Measurements from ENCODE around the gene SERPINA4. TPM values are rescaled to one million over a fixed set of nuclear protein-coding genes. Genes with fewer than 3 reads are reported as not detected.

SERPINA4 gene
- polyA plus RNA-seq, 4 donors = 1.2 to 1.6 (median 1.4) TPM

- no peak for DNase-seq (ENCODE audit: low read depth in 4 of 4, low spot score in 3 of 4)
Measured at GRCh38 chr14:94542111-94542810, 19.0 kb upstream of the SERPINA4 start.

DNA sequence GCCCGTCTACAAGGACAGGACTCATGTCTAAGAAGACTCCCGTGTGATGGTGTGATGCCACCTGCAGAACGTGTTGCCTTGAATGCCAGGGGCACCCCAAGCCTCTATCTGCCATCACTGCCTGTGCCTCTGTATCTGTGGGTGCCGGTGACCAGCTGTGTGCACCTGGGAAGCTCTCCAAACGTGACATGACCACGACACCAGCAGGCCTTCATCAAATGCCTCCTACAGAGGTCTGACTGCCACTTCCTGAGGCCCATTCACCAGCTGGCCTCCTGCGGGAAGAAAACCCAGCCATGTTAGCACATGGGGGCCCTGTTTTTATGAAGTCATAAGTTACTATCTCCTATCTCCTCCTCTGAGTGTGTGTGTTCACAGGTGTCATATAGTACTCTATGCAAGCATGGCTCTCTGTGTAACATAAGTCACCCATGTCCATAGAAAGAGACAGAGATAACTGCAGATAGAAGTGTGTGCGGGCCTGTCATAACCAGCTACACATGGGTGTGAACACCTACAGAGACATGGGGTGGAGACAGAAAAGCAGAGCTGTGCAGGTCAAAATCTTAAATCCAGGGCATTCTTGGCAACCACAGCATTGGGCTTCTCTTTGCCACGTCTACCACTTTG is 18.3 kb upstream of the SERPINA4 start:
- DNase-seq (ENCODE audit: low read depth in 4 of 4, low spot score in 3 of 4) = no peak

DNA sequence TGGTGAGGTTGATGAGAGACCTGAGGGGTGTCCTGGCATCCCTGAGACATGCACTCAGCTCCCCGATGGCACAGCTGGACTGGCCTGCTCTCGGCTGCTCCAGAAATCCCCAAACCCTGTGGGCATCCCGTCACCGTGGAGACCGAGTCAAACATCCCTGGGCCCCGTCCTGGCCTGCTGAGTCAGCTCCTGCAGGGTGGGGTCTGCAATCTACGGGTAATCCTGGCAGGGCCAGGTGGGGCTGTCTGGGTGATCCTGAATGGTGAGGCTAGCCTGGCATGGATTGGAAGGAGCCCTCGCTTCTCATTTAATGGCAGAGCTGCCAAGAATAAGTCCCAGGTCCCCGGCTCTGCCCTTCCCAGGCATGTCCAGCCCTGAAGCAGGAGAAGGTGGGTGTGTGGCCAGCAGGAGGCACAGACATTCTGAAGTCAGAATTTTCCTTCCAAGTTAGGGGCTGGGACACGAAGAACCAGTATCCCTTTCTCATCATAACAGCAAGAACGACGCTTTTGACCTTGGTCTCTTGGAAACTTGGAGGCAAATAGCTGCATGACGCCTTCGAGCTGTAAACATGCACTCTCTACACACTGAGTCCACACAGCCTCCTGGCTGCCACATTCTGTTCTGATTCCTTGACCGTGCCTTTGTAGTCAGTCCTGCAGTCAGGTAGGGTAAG is 17.7 kb upstream of the SERPINA4 start:
- no peak for DNase-seq (ENCODE audit: low read depth in 4 of 4, low spot score in 3 of 4)

DNA sequence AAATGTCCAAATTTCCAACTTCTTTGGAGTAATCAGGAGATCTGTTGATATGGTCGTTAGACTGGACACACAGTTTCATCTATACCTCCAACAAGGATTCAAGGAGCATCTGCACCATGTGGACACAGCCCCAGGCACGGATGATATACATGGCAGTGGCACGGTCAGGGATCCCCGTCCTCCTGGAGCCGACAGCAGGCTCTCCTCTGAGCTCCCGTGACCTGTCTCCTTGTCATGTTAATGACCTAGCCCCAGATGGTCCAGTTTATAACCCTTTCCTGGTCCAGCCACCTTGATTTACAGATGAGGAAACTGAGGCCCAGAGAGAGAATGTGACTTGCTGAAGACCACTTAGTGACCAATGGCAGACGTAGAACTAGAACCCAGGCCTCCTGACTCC is 16.5 kb upstream of the SERPINA4 start:
- no peak for DNase-seq (ENCODE audit: low read depth in 4 of 4, low spot score in 3 of 4)

- no peak for DNase-seq (ENCODE audit: low read depth in 4 of 4, low spot score in 3 of 4)
Measured at GRCh38 chr14:94545131-94545841, 16.0 kb upstream of the SERPINA4 start.

GRCh38 chr14:94547151-94547680 is 14.0 kb upstream of the SERPINA4 start:
- DNase-seq (ENCODE audit: low read depth in 4 of 4, low spot score in 3 of 4) = no peak

DNA sequence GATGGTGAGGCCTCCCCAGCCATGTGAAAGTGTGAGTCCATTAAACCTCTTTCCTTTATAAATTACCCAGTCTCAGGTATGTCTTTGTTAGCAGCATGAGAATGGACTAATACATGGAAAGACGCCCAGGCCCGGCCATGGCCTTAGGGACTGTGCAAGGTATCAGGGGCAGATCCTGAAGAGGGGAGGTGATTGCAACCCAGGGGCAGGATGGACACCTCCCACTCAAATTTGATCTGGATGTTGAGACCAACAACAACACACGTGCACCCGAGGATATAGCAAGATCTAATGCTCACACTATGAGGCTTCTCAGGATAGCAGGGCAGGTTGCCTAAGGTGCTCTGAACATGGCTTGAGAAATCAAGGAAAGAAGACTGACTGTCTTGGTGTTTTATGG is 13.5 kb upstream of the SERPINA4 start:
- no peak for DNase-seq (ENCODE audit: low read depth in 4 of 4, low spot score in 3 of 4)

GRCh38 chr14:94548131-94548998 is 12.9 kb upstream of the SERPINA4 start:
- no peak for DNase-seq (ENCODE audit: low read depth in 4 of 4, low spot score in 3 of 4)

- DNase-seq (ENCODE audit: low read depth in 4 of 4, low spot score in 3 of 4) = peak in 2 of 4 donors; percentile 20 to 31
Measured at GRCh38 chr14:94548999-94549985, 11.9 kb upstream of the SERPINA4 start.

- no peak for DNase-seq (ENCODE audit: low read depth in 4 of 4, low spot score in 3 of 4)
Measured at GRCh38 chr14:94550041-94550440, 11.2 kb upstream of the SERPINA4 start.

- no peak for DNase-seq (ENCODE audit: low read depth in 4 of 4, low spot score in 3 of 4)
Measured at GRCh38 chr14:94555991-94556390, 5.3 kb upstream of the SERPINA4 start.

GRCh38 chr14:94557327-94557726 is 3.9 kb upstream of the SERPINA4 start:
- DNase-seq (ENCODE audit: low read depth in 4 of 4, low spot score in 3 of 4) = no peak

- DNase-seq (ENCODE audit: low read depth in 4 of 4, low spot score in 3 of 4) = no peak
Measured at GRCh38 chr14:94558842-94559241, 2.4 kb upstream of the SERPINA4 start.

DNA sequence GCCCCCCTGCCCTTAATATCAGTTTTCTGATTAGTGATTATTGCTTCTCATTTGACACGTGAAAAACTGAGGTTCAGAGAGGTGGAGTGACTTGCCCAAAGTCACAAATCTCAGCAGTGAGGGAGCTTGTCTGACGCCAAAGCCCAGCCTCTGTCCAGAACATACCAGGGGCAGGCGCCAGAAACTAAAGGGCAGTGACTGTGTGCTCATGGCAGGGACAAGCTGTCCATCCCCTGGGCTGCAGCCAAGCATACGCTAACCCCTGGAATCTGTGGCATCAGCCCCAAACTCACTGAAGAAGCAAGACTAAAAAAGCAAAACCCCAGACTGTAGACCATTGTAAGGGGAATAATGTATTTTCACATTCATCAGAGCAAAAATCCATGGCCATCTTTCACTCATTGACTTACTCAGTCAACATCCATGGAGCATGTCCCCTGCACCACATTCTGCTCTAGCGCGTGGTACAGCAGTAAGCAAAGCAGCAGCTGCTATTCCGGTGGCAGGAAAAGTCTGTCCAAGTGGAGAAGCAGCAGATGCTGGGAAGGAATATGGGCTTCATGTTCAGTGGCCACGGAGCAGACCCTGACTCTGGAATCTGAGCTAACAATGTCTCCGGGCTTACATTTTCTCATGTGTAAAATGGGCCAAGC is 1.5 kb upstream of the SERPINA4 start:
- DNase-seq (ENCODE audit: low read depth in 4 of 4, low spot score in 3 of 4) = no peak

DNA sequence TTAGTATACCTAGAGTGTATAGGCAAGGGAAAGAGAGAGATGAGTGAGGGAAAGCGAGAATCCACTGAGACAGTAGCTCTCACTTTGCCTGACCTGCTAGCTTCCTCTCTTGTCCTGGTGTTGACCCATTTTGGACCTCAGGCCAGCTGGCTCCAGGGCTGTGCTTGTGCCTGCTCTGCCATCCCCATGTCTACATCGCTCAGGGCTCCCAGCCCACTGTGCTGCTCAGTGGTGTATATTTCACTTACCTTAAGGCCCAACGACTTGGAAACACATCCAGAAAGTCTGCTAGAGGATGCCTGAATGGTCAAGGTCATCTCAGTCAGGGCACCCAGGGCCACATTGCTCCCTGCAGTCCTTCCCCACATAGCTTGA is 964 bp upstream of the SERPINA4 start:
- DNase-seq (ENCODE audit: low read depth in 4 of 4, low spot score in 3 of 4) = no peak

DNA sequence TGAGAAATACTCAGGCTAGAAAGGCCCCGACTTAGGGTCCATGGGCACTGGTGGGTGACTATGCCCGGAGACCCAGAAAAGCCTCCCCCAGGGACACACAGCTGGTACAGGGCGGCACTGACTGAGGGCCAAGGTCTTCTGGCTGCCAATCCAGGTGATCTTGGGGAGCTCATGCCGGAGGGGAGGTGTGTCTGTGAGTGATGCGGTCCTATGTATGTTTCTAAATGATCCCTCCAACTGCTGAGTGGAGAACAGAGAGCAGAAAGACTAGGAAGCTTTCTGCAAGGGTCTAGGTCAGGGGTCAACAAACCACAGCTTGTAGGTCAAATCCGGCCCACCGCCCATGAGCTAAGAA is 391 bp downstream of the SERPINA4 start:
- no peak for DNase-seq (ENCODE audit: low read depth in 4 of 4, low spot score in 3 of 4)

- no peak for DNase-seq (ENCODE audit: low read depth in 4 of 4, low spot score in 3 of 4)
Measured at GRCh38 chr14:94562022-94562421, 780 bp downstream of the SERPINA4 start.

Measured in left renal pelvis (tissue), 4 donors.